Tibial artery (tissue), 4 donors: Measurements from ENCODE around the gene LAMTOR3.

Source experiments
- DNase-seq, 2 donors: peaks; one replicate each; pipeline ENCODE4 v3.0.0-alpha.2; 2019
- H3K27ac ChIP-seq, 2 donors: fragments of 200-600 bp; sonication (generic) in 1 of 2; 1 replicate in 1 of 2; 2 replicates in 1 of 2; pipeline ENCODE4 v1.5.1; 2018 to 2019; ENCODE audit warnings: mild to moderate bottlenecking in 1 of 2
- H3K27me3 ChIP-seq, 2 donors: fragments of 200-600 bp; sonication (generic) in 1 of 2; one replicate each; pipeline versions ENCODE4 v1.5.1 to v1.6.0; 2016 to 2019
- H3K36me3 ChIP-seq, 3 donors: fragments of 200-600 bp; sonication (generic) in 2 of 3; one replicate each; pipeline ENCODE4 v1.5.1; 2016 to 2019; ENCODE audit warnings: mild to moderate bottlenecking in 2 of 3
- H3K4me1 ChIP-seq, 4 donors: fragments of 200-600 bp; sonication (generic) in 2 of 4; 1 replicate in 3 of 4; 2 replicates in 1 of 4; pipeline ENCODE4 v1.5.1; 2016 to 2019
- H3K4me3 ChIP-seq, 2 donors: fragments of 200-600 bp; sonication (generic) in 1 of 2; 1 replicate in 1 of 2; 2 replicates in 1 of 2; pipeline ENCODE4 v1.5.1; 2018 to 2019; ENCODE audit warnings: mild to moderate bottlenecking in 2 of 2
- H3K9me3 ChIP-seq, 3 donors: fragments of 200-600 bp; sonication (generic) in 1 of 3; one replicate each; pipeline ENCODE4 v1.5.1; 2016 to 2019
- CTCF ChIP-seq, 2 experiments: fragments of 200-600 bp in 1 of 2; fragments of 450-650 bp in 1 of 2; IDR thresholded peaks; one replicate each; pipeline ENCODE4 v1.5.1; 2017 to 2019; ENCODE audit warnings: antibody characterized with exemption in 2 of 2, mild to moderate bottlenecking in 1 of 2, moderate library complexity in 1 of 2
- intact Hi-C: fragments of 100-400 bp; cut with DNase I; formaldehyde crosslinking; loops from one replicate; pipeline ENCODE4 v1.15.0; 2023; ENCODE audit warnings: low total_unique reads

The LAMTOR3 gene

GRCh38 chr4:99863804-99864203, 30.4 kb downstream of the LAMTOR3 start:
- Histone ChIP-seq H3K9me3 (no peaks in the 10 kb centered on the region), H3K27ac (no peak overlapping the region), H3K27me3 (peaks cover 0 to 3% of the 10 kb centered on the region in 2 donors), H3K4me3 (no peak overlapping the region), H3K36me3 (no peaks in the 10 kb centered on the region), H3K4me1 (no peaks in the 10 kb centered on the region)
- intact Hi-C loops = no loop called here
- no peak for TF ChIP-seq CTCF (IDR thresholded peaks at IDR 0.05)
- no peak for DNase-seq

- intact Hi-C loops = no loop called here
- Histone ChIP-seq H3K4me3 (no peak overlapping the region), H3K9me3 (no peaks in the 10 kb centered on the region), H3K27ac (no peak overlapping the region), H3K36me3 (no peaks in the 10 kb centered on the region), H3K27me3 (peaks cover 0 to 3% of the 10 kb centered on the region in 2 donors), H3K4me1 (no peaks in the 10 kb centered on the region)
- DNase-seq = no peak
- TF ChIP-seq CTCF (IDR thresholded peaks at IDR 0.05) = no peak
Measured at GRCh38 chr4:99861120-99861905, 32.9 kb downstream of the LAMTOR3 start.

- Histone ChIP-seq H3K4me3 (no peak overlapping the region), H3K4me1 (no peaks in the 10 kb centered on the region), H3K27me3 (peaks cover 0 to 3% of the 10 kb centered on the region in 2 donors), H3K36me3 (no peaks in the 10 kb centered on the region), H3K27ac (no peak overlapping the region), H3K9me3 (no peaks in the 10 kb centered on the region)
- TF ChIP-seq CTCF (IDR thresholded peaks at IDR 0.05) = no peak
- intact Hi-C loops = no loop called here
- DNase-seq = no peak
Measured at GRCh38 chr4:99860521-99860920, 33.7 kb downstream of the LAMTOR3 start.

GRCh38 chr4:99859618-99860017, 34.6 kb downstream of the LAMTOR3 start:
- no peak for DNase-seq
- Histone ChIP-seq H3K4me3 (no peak overlapping the region), H3K27me3 (peaks cover 0 to 3% of the 10 kb centered on the region in 2 donors), H3K4me1 (no peaks in the 10 kb centered on the region), H3K9me3 (no peaks in the 10 kb centered on the region), H3K27ac (no peak overlapping the region), H3K36me3 (no peaks in the 10 kb centered on the region)
- intact Hi-C loops = no loop called here
- no peak for TF ChIP-seq CTCF (IDR thresholded peaks at IDR 0.05)

- H3K27me3 ChIP-seq = peaks cover 0 to 3% of the 10 kb centered on the region in 2 donors
- no peak overlapping the region for H3K4me3 ChIP-seq
- TF ChIP-seq CTCF (IDR thresholded peaks at IDR 0.05) = no peak
- H3K4me1 ChIP-seq = no peaks in the 10 kb centered on the region
- no peak overlapping the region for H3K27ac ChIP-seq
- DNase-seq = no peak
- no peaks in the 10 kb centered on the region for H3K9me3 ChIP-seq
- intact Hi-C loops = no loop called here
- no peaks in the 10 kb centered on the region for H3K36me3 ChIP-seq
Measured at GRCh38 chr4:99857307-99857706, 36.9 kb downstream of the LAMTOR3 start.
